GM10266 (cell line): ENCODE data around the gene TRIM38.
A peak's percentile ranks its signal among the peaks of the same experiment; 100 is the strongest.
"Not testable (repeated sequence)": the region's sequence is repeated elsewhere in the genome, so short reads cannot be mapped to it uniquely, and the experiment has no call there.

Experiments used
- DNase-seq: peaks from one replicate; pipeline ENCODE4 v3.0.0; 2012; ENCODE audit errors: extremely low spot score
- CTCF ChIP-seq: IDR thresholded peaks from 2 replicates; pipeline ENCODE4 v1.5.1; 2012; ENCODE audit warnings: mild to moderate bottlenecking, low read depth; ENCODE audit not compliant: control insufficient read depth, insufficient read depth; ENCODE audit errors: missing control alignments

TRIM38 gene

GRCh38 chr6:25998379-25998778 is 35.8 kb downstream of the TRIM38 start:
- no peak for DNase-seq
- no peak for TF ChIP-seq CTCF

GRCh38 chr6:25999225-25999624 is 36.6 kb downstream of the TRIM38 start:
- not testable (repeated sequence) for DNase-seq

GRCh38 chr6:26000366-26001144 is 38.0 kb downstream of the TRIM38 start:
- DNase-seq, result no peak
- TF ChIP-seq CTCF, result no peak

- DNase-seq, result peak; percentile 51
- peak; percentile 84 for TF ChIP-seq CTCF
Measured at GRCh38 chr6:26003102-26003694, 40.6 kb downstream of the TRIM38 start.

- DNase-seq, result no peak
Measured at GRCh38 chr6:26006086-26006939, 43.7 kb downstream of the TRIM38 start.

GRCh38 chr6:26006940-26007305 is 44.3 kb downstream of the TRIM38 start:
- not testable (repeated sequence) for DNase-seq

More at GRCh38 chr6:26006086-26006939, 43.7 kb downstream of the TRIM38 start:
- no peak for TF ChIP-seq CTCF

- no peak for TF ChIP-seq CTCF
Measured at GRCh38 chr6:26008470-26008869, 45.9 kb downstream of the TRIM38 start.

GRCh38 chr6:26009817-26010216 is 47.2 kb downstream of the TRIM38 start:
- no peak for TF ChIP-seq CTCF
- DNase-seq, result no peak

More at GRCh38 chr6:26008470-26008869, 45.9 kb downstream of the TRIM38 start:
- DNase-seq, result no peak
